ACC112 (cell line): ENCODE data around the gene PRKAR1B.

Source experiments
- H2AFZ ChIP-seq: fragments of 200-600 bp; sonication (generic); one replicate; pipeline ENCODE4 v1.6.0; 2017; ENCODE audit warnings: antibody characterized with exemption, low read length; ENCODE audit not compliant: unreplicated experiment
- H3K27ac ChIP-seq: fragments of 200-600 bp; sonication (generic); 2 replicates; pipeline ENCODE4 v1.5.1; 2014; ENCODE audit warnings: low read depth, mild to moderate bottlenecking, antibody characterized with exemption, low read length, moderate library complexity
- H3K27me3 ChIP-seq: fragments of 200-600 bp; sonication (generic); 2 replicates; pipeline ENCODE4 v1.6.1; 2014; ENCODE audit warnings: mild to moderate bottlenecking, antibody characterized with exemption, low read length, moderate library complexity, mixed read lengths; ENCODE audit not compliant: insufficient read depth
- H3K36me3 ChIP-seq: fragments of 200-600 bp; sonication (generic); 2 replicates; pipeline ENCODE4 v1.6.1; 2016; ENCODE audit warnings: mild to moderate bottlenecking, antibody characterized with exemption, low read length, moderate library complexity, mixed read lengths; ENCODE audit not compliant: insufficient read depth
- H3K4me1 ChIP-seq: fragments of 200-600 bp; sonication (generic); one replicate; pipeline ENCODE4 v1.6.1; 2016; ENCODE audit warnings: low read length, mixed read lengths; ENCODE audit not compliant: insufficient read depth, unreplicated experiment, control insufficient read depth
- H3K4me3 ChIP-seq: fragments of 200-600 bp; sonication (generic); 2 replicates; pipeline ENCODE4 v1.5.1; 2014; ENCODE audit warnings: mild to moderate bottlenecking, low read depth, low read length
- H3K79me2 ChIP-seq: fragments of 200-600 bp; sonication (generic); one replicate; pipeline ENCODE4 v1.6.0; 2016; ENCODE audit warnings: low read length; ENCODE audit not compliant: control insufficient read depth, unreplicated experiment, insufficient read depth

Gene PRKAR1B

DNA sequence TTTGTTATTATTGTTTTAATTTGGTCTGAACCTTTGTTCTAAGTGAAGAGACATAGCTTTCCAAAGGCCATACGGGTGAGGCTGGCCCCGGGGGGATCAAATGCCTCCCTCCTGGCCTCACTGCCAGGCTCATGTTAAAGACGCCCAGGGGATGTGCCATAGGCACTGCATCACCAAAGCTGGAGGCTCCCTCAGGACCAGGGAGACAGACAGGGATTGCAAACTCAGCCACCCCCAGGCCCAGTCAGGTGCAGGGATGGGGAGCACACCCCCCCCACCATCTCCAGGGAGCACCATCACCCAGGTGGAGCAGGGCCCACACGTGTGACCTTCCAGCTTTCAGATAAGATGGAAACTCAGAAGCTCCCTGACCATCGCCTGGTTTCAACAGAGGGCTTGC lies 96.5 kb downstream of the PRKAR1B start:
- no peak overlapping the region for H3K4me3 ChIP-seq
- H2AFZ ChIP-seq, result no peak overlapping the region

GRCh38 chr7:630111-630511 lies 97.0 kb downstream of the PRKAR1B start:
- no peaks in the 10 kb centered on the region for H3K36me3 ChIP-seq
- H3K4me1 ChIP-seq, result no peaks in the 10 kb centered on the region
- H3K27me3 ChIP-seq, result no peaks in the 10 kb centered on the region
- H3K4me3 ChIP-seq, result no peak overlapping the region
- H3K79me2 ChIP-seq, result no peaks in the 10 kb centered on the region
- no peak overlapping the region for H3K27ac ChIP-seq
- no peak overlapping the region for H2AFZ ChIP-seq

More for the DNA sequence above, 96.5 kb downstream of the PRKAR1B start:
- H3K4me1 ChIP-seq, result no peaks in the 10 kb centered on the region
- no peaks in the 10 kb centered on the region for H3K36me3 ChIP-seq
- no peaks in the 10 kb centered on the region for H3K79me2 ChIP-seq
- H3K27me3 ChIP-seq, result no peaks in the 10 kb centered on the region
- H3K27ac ChIP-seq, result no peak overlapping the region

- H3K27ac ChIP-seq, result no peak overlapping the region
- no peaks in the 10 kb centered on the region for H3K79me2 ChIP-seq
- H2AFZ ChIP-seq, result no peak overlapping the region
- no peaks in the 10 kb centered on the region for H3K27me3 ChIP-seq
- no peaks in the 10 kb centered on the region for H3K4me1 ChIP-seq
- H3K36me3 ChIP-seq, result no peaks in the 10 kb centered on the region
- H3K4me3 ChIP-seq, result no peak overlapping the region
Measured at GRCh38 chr7:628826-629225, 98.3 kb downstream of the PRKAR1B start.

- H3K4me3 ChIP-seq, result no peak overlapping the region
- H3K36me3 ChIP-seq, result no peaks in the 10 kb centered on the region
- no peaks in the 10 kb centered on the region for H3K27me3 ChIP-seq
- no peaks in the 10 kb centered on the region for H3K79me2 ChIP-seq
- no peak overlapping the region for H2AFZ ChIP-seq
- no peaks in the 10 kb centered on the region for H3K4me1 ChIP-seq
- H3K27ac ChIP-seq, result no peak overlapping the region
Measured at GRCh38 chr7:628402-628763, 98.7 kb downstream of the PRKAR1B start.

- no peak overlapping the region for H3K27ac ChIP-seq
- no peaks in the 10 kb centered on the region; the same call in 1 of the 2 replicates for H3K36me3 ChIP-seq
- no peak overlapping the region for H2AFZ ChIP-seq
- no peaks in the 10 kb centered on the region for H3K79me2 ChIP-seq
- H3K27me3 ChIP-seq, result no peaks in the 10 kb centered on the region
- H3K4me1 ChIP-seq, result no peaks in the 10 kb centered on the region
- no peak overlapping the region for H3K4me3 ChIP-seq
Measured at GRCh38 chr7:627661-628401, 99.2 kb downstream of the PRKAR1B start.

- Histone ChIP-seq H3K27me3 (no peaks in the 10 kb centered on the region), H3K36me3 (peaks cover 6% of the 10 kb centered on the region; the same call in 1 of the 2 replicates), H3K79me2 (no peaks in the 10 kb centered on the region), H3K27ac (no peak overlapping the region), H3K4me3 (no peak overlapping the region), H3K4me1 (no peaks in the 10 kb centered on the region), H2AFZ (no peak overlapping the region)
Measured at GRCh38 chr7:625376-625971, 101.6 kb downstream of the PRKAR1B start.

DNA sequence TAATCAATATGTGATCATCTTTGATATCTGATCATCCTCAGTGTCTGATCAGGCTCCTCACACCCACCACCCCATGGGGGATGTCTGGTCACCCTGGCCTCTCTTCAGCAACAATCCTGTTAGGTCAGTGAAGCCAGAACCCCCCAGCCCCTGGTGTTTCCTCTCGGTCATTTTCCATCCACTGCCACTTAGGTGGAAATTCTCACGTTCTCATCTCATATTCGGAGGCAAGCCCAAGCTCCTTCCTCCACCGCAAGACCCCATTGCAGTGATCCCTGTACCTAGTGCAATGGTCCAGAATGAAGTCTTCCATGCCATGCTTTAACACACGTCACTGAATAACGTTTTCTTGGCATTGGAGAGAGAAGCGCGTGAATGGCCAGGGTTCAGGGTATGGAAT lies 103.6 kb downstream of the PRKAR1B start:
- Histone ChIP-seq H3K4me1 (no peaks in the 10 kb centered on the region), H3K27me3 (no peaks in the 10 kb centered on the region), H3K27ac (no peak overlapping the region), H3K79me2 (no peaks in the 10 kb centered on the region), H3K4me3 (no peak overlapping the region), H3K36me3 (peaks cover 6% of the 10 kb centered on the region; the same call in 1 of the 2 replicates), H2AFZ (no peak overlapping the region)

GRCh38 chr7:621572-622285 lies 105.4 kb downstream of the PRKAR1B start:
- no peaks in the 10 kb centered on the region for H3K79me2 ChIP-seq
- no peak overlapping the region for H2AFZ ChIP-seq
- no peaks in the 10 kb centered on the region for H3K27me3 ChIP-seq
- no peak overlapping the region for H3K4me3 ChIP-seq
- peaks cover 6% of the 10 kb centered on the region; the same call in 1 of the 2 replicates for H3K36me3 ChIP-seq
- H3K4me1 ChIP-seq, result no peaks in the 10 kb centered on the region
- no peak overlapping the region for H3K27ac ChIP-seq

GRCh38 chr7:620885-621284 lies 106.2 kb downstream of the PRKAR1B start:
- H3K27ac ChIP-seq, result no peak overlapping the region
- peaks cover 6% of the 10 kb centered on the region; the same call in 1 of the 2 replicates for H3K36me3 ChIP-seq
- H3K4me3 ChIP-seq, result no peak overlapping the region
- no peak overlapping the region for H2AFZ ChIP-seq
- H3K4me1 ChIP-seq, result no peaks in the 10 kb centered on the region
- H3K79me2 ChIP-seq, result no peaks in the 10 kb centered on the region
- no peaks in the 10 kb centered on the region for H3K27me3 ChIP-seq

DNA sequence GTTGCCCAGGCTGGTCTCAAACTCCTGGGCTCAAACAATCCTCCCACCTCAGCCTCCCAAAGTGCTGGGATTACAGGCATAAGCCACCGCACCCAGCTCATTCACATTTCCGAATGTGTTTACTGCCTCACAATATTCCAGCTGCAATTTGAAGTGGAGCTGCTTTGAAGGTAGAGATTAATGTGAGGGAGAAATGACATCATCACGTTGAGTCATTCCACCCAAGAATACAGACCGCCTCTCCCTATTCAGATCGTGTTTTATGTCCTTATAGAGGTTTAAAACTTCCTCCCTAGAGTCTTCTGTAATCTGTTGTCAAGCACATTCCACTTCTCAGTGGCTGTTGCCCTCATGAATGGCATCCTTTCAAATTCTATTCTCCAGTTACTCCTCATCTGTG lies 107.0 kb downstream of the PRKAR1B start:
- no peaks in the 10 kb centered on the region for H3K79me2 ChIP-seq
- no peaks in the 10 kb centered on the region for H3K27me3 ChIP-seq
- peaks cover 6% of the 10 kb centered on the region; the same call in 1 of the 2 replicates for H3K36me3 ChIP-seq
- H3K27ac ChIP-seq, result 0 out of 2 replicates have a peak overlapping the region, but pooled peaks have one; percentile 6
- H2AFZ ChIP-seq, result no peak overlapping the region
- H3K4me1 ChIP-seq, result no peaks in the 10 kb centered on the region
- H3K4me3 ChIP-seq, result no peak overlapping the region
